Esophagus muscularis mucosa (tissue), 4 donors: ENCODE measurements around the gene NCOA4. TPM values are rescaled to one million over a fixed set of nuclear protein-coding genes. Genes with fewer than 3 reads are reported as not detected.
"Not testable (repeated sequence)": the region's sequence is repeated elsewhere in the genome, so short reads cannot be mapped to it uniquely, and the experiment has no call there.

Experiments used
- DNase-seq: peaks from one replicate; pipeline ENCODE4 v3.0.0-alpha.2; 2017; ENCODE audit errors: extremely low spot score
- H3K27ac ChIP-seq, 4 donors: fragments of 200-600 bp; sonication (generic); replicated peaks in 1 of 4; 1 replicate in 3 of 4; 2 replicates in 1 of 4; pipeline ENCODE4 v1.5.1; 2016 to 2019; ENCODE audit warnings: mild to moderate bottlenecking in 1 of 4
- H3K27me3 ChIP-seq, 4 donors: fragments of 200-600 bp; sonication (generic); one replicate each; pipeline versions ENCODE4 v1.5.1 to v1.6.0; 2016 to 2019
- H3K36me3 ChIP-seq, 4 donors: fragments of 200-600 bp; sonication (generic); one replicate each; pipeline ENCODE4 v1.5.1; 2016 to 2019
- H3K4me1 ChIP-seq, 4 donors: fragments of 200-600 bp; sonication (generic); one replicate each; pipeline ENCODE4 v1.5.1; 2016 to 2019
- H3K4me3 ChIP-seq, 4 donors: fragments of 200-600 bp; sonication (generic); 1 replicate in 2 of 4; 2 replicates in 2 of 4; pipeline ENCODE4 v1.5.1; 2016 to 2019; ENCODE audit warnings: mild to moderate bottlenecking in 4 of 4, moderate library complexity in 1 of 4
- H3K9me3 ChIP-seq, 4 donors: fragments of 200-600 bp; sonication (generic); 1 replicate in 3 of 4; 2 replicates in 1 of 4; pipeline ENCODE4 v1.5.1; 2016 to 2019
- EP300 ChIP-seq: sonication (generic); formaldehyde crosslinking; IDR thresholded peaks from one replicate; pipeline ENCODE4 v1.6.1; 2017; ENCODE audit warnings: antibody characterized with exemption
- POLR2A ChIP-seq: fragments of 450-650 bp; IDR thresholded peaks from one replicate; pipeline ENCODE4 v1.6.1; 2017; ENCODE audit warnings: antibody characterized with exemption, moderate library complexity, mild to moderate bottlenecking, low read depth
- POLR2AphosphoS5 ChIP-seq, 2 donors: sonication (generic); formaldehyde crosslinking; IDR thresholded peaks; one replicate each; pipeline ENCODE4 v1.6.1; 2017; ENCODE audit warnings: antibody characterized with exemption in 2 of 2
- WGBS: methylation state at CpG from one replicate; pipeline ENCODE4 v1.1.5; 2018; 5-methylcytosine and 5-hydroxymethylcytosine counted together
- intact Hi-C: fragments of 100-400 bp; cut with DNase I; formaldehyde crosslinking; loops from one replicate; pipeline ENCODE4 v1.15.1; 2023
- total RNA-seq, 4 donors: library from RNA; depleted of rRNA; stranded (reverse); fragments of >200 nt; gene quantifications; one replicate each; pipeline versions ENCODE4 v1.1.0 to v1.2.1, GENCODE V29; 2016
- TF ChIP-seq, protein P1 (sequence below), 3 experiments: fragments of 200-600 bp in 2 of 3; fragments of 450-650 bp in 1 of 3; sonication (generic) in 2 of 3; IDR thresholded peaks; one replicate each; pipeline ENCODE4 v1.5.1; 2017 to 2019; ENCODE audit warnings: antibody characterized with exemption in 3 of 3, mild to moderate bottlenecking in 2 of 3, moderate library complexity in 1 of 3

The NCOA4 gene
- total RNA-seq, 4 donors from 2014 or later = 147 to 170 (median 157) TPM

DNA sequence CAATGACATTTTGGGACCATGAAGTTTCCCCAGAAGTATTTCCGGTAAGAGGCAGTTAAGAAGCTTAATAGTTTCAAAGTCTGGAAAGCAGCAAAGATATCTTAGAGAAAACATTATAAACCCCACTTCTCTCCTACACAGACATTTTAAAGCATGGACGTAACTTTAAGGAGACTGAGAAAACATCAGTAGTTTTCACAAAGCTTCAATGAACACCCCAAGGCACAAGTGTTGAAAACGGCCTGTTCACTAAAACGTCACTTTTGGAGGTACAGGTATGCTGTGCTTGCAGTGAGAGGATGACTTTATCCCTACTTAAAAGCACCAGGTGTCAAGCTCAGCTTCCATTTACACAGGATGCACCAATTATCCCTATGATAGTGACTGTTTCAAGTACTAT lies 25.0 kb downstream of the NCOA4 start:
- intact Hi-C loops = no loop called here
- H3K36me3 ChIP-seq = peaks cover 41 to 98% (median 93%) of the 10 kb centered on the region in 4 donors
- no peaks in the 10 kb centered on the region for H3K27me3 ChIP-seq
- H3K4me1 ChIP-seq = peaks cover 0 to 9% (median 4%) of the 10 kb centered on the region in 4 donors
- no peak overlapping the region for H3K27ac ChIP-seq
- no peak overlapping the region for H3K4me3 ChIP-seq
- WGBS = 82% methylated on average over 4 of the region's 4 CpGs
- no peak for TF ChIP-seq POLR2A
- no peak for TF ChIP-seq EP300
- TF ChIP-seq, protein P1, sequence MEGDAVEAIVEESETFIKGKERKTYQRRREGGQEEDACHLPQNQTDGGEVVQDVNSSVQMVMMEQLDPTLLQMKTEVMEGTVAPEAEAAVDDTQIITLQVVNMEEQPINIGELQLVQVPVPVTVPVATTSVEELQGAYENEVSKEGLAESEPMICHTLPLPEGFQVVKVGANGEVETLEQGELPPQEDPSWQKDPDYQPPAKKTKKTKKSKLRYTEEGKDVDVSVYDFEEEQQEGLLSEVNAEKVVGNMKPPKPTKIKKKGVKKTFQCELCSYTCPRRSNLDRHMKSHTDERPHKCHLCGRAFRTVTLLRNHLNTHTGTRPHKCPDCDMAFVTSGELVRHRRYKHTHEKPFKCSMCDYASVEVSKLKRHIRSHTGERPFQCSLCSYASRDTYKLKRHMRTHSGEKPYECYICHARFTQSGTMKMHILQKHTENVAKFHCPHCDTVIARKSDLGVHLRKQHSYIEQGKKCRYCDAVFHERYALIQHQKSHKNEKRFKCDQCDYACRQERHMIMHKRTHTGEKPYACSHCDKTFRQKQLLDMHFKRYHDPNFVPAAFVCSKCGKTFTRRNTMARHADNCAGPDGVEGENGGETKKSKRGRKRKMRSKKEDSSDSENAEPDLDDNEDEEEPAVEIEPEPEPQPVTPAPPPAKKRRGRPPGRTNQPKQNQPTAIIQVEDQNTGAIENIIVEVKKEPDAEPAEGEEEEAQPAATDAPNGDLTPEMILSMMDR (IDR thresholded peaks at IDR 0.05) = no peak
- no peak for TF ChIP-seq POLR2AphosphoS5 (IDR thresholded peaks at IDR 0.05)
- H3K9me3 ChIP-seq = no peaks in the 10 kb centered on the region
- no peak for DNase-seq

DNA sequence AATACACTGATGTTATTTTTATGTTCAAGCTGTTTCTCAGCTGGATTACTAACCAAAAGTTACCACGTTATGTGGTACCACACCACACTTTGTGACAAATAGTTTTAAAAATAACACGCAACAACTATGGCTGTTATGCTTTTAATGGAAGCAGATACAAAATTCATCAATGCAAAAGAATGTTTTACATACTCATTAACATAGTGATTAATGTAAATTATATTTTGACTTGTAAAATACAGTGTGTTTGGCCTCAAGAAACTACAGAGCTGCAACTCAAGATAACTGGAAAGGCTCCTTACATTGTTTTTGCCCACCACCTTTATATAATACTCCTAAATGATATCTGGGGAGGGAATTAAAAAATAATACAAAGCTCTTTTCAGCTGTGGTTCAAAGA lies 25.5 kb downstream of the NCOA4 start:
- Histone ChIP-seq H3K4me1 (peaks cover 0 to 9% (median 4%) of the 10 kb centered on the region in 4 donors), H3K36me3 (peaks cover 36 to 98% (median 93%) of the 10 kb centered on the region in 4 donors), H3K27ac (no peak overlapping the region), H3K27me3 (no peaks in the 10 kb centered on the region), H3K9me3 (no peaks in the 10 kb centered on the region), H3K4me3 (no peak overlapping the region)
- TF ChIP-seq POLR2AphosphoS5 (IDR thresholded peaks at IDR 0.05) = no peak
- TF ChIP-seq, protein P1 (IDR thresholded peaks at IDR 0.05) = no peak
- no peak for TF ChIP-seq EP300
- TF ChIP-seq POLR2A = no peak
- intact Hi-C loops = no loop called here
- 79% methylated on average over 2 of the region's 2 CpGs for WGBS
- no peak for DNase-seq

DNA sequence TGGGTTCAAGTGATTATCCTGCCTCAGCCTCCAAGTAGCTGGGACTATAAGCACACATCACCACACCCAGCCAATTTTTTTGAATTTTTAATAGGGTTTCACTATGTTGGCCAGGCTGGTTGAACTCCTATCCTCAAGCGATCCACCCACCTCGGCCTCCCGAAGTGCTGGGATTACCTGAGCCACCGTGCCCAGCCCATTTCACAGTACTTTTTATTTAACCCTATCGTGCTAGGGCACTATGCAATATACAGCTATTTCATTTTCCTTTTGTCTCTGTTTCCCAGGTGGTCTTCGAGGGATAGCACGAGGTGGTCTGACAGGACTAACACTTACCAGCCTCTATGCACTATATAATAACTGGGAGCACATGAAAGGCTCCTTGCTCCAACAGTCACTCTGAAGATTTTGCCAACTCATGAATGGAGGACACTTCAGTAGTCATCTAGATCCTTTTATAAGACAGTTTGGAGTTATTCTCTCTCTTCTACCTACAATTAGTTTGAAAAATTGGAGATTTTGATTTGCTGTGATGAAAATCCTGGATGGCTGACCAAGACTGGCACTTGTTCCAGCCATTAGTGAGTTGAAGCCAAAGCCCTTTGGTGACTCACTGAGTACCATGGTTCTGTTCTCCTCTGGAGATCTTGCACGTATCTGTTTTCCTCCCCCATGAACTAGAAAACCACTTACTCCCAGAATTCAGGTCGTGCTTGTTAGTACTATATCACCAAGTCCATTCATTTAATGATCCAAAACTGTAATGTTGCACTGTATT lies 27.3 kb downstream of the NCOA4 start:
- TF ChIP-seq POLR2A = no peak
- no peak for TF ChIP-seq EP300
- TF ChIP-seq POLR2AphosphoS5 (IDR thresholded peaks at IDR 0.05) = no peak
- TF ChIP-seq, protein P1 (IDR thresholded peaks at IDR 0.05) = no peak
- H3K36me3 ChIP-seq = peaks cover 21 to 97% (median 87%) of the 10 kb centered on the region in 4 donors
- DNase-seq = no peak
- WGBS = 88% methylated on average over 9 of the region's 9 CpGs
- no peaks in the 10 kb centered on the region for H3K9me3 ChIP-seq
- H3K27ac ChIP-seq = no peak overlapping the region
- H3K4me3 ChIP-seq = no peak overlapping the region
- no peaks in the 10 kb centered on the region for H3K27me3 ChIP-seq
- intact Hi-C loops = no loop called here
- H3K4me1 ChIP-seq = peaks cover 0 to 6% (median 0%) of the 10 kb centered on the region in 4 donors

DNA sequence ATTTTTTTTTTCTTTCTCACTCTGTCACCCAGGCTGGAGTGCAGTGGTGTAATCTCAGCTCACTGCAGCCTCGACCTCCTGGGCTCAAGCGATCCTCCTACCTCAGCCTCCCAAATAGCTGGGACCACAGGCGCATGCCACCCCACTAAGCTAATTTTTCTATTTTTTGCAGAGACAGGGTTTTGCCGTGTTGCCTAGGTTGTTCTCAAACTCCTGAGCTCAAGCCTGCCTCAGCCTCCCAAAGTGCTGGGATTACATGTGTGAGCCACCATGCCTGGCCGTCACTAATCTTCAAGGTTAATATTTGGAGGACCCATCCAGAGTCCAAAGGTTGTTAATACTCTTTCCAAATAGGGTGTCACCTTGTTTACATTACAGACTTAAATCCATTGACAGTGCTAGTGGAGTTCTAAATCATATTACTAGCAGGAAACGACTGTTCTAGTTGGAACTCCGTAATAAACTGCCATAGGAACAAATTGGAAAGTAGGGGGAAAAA lies 28.2 kb downstream of the NCOA4 start:
- H3K4me3 ChIP-seq, H3K9me3 ChIP-seq, DNase-seq, H3K27ac ChIP-seq, H3K27me3 ChIP-seq, intact Hi-C loops, H3K4me1 ChIP-seq: not testable (repeated sequence)
- peaks cover 21 to 97% (median 82%) of the 10 kb centered on the region in 4 donors for H3K36me3 ChIP-seq
- 95% methylated on average over 7 of the region's 7 CpGs for WGBS

DNA sequence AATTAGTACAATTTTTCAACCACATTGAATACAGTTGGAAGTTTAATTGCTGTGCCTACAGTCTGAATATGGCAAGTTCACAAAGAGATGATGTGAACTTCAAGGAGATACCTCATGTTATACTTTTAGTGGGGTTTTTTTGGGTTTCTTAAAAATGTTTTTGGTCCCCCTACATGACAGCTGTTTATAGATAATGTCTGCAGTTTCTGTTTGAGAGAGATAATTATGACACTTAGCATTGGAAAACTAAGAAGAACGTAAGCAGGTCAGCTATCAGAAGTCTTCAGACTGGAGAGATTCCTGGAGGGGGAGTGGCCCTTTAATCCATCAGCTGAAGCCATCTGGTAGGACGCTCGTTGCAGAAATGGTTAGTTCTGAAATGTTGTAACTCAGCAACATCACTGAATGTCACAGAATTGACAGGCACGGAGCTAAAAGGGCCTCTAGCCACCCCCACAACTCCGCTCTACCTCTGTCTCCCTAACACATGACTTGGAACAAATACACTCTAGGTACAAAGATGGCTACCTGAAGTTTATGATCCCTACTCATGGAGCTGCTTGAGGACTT lies 29.2 kb downstream of the NCOA4 start:
- no peak for DNase-seq
- Histone ChIP-seq H3K4me3 (no peak overlapping the region), H3K4me1 (peaks cover 0 to 3% (median 0%) of the 10 kb centered on the region in 4 donors), H3K27me3 (no peaks in the 10 kb centered on the region), H3K9me3 (no peaks in the 10 kb centered on the region), H3K27ac (no peak overlapping the region), H3K36me3 (peaks cover 21 to 89% (median 73%) of the 10 kb centered on the region in 4 donors)
- intact Hi-C loops = no loop called here
- TF ChIP-seq, protein P1 (IDR thresholded peaks at IDR 0.05) = no peak
- TF ChIP-seq EP300 (no peak), POLR2A (no peak), POLR2AphosphoS5 (IDR thresholded peaks at IDR 0.05) (no peak)
- 70% methylated on average over 5 of the region's 5 CpGs for WGBS
